Measurements from ENCODE around the gene TRMT1L.
A peak's percentile ranks its signal among the peaks of the same experiment; 100 is the strongest.

TRMT1L gene

DNA sequence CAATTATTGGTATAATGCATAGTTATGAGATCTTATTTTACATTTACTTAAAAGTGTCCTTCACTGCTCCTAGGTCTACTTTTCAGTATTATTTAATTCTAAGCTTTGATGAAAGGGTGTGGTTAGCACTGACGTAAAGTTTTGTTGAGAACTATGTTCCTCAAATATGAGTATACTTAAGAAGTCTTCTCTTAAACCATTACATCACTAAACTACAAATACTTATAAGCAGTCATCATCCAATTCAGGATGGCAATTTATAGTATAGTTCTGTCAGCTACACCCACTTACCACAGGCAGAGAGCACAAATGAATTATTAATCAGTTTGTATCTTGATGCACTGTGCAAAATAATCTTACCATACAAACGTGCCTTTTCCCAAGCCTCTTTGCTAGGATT lies 27.0 kb downstream of the TRMT1L start:
- no peak for DNase-seq
- ATAC-seq, result no peak

GRCh38 chr1:185112356-185112755 lies 44.4 kb downstream of the TRMT1L start:
- no peak for DNase-seq
- no peak for ATAC-seq

DNA sequence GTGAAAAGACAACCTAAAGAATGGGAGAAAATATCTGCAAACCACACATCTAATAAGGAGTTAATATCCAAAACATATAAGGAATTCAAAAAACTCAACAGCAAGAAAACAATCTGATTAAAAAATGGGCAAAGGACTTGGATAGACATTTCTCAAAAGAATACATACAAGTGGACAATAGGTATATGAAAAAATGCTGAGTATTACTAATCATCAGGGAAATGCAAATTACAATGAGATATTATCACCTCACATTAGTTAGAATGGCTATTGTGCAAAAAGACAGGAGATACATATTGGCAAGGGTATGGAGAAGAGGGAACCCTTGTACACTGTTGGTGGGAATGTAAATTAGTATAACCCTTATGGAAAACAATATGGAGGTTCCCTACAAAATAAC lies 44.9 kb downstream of the TRMT1L start:
- DNase-seq, result no peak
- ATAC-seq, result no peak

DNA sequence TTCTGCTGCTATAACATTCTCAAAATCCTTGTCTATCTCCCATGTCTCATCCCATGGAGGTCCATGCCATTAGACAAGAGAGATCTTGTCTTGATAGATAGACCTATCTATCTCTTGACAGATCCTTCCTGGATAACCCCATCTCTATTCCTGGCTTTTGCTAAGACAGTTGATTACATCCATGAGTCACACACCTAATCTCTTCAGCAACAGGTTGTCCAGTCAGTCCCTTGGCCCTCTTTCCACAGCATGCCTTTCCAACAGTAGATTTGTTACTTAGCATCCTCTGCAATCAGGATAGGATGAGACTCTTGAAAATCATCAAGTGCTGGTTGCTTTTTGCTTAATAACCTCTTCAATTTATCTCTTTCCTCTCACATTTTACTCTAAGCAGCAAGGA lies 46.6 kb downstream of the TRMT1L start:
- no peak for ATAC-seq

GRCh38 chr1:185108321-185108720 lies 48.4 kb downstream of the TRMT1L start:
- ATAC-seq (no peak), DNase-seq (no peak)

More for the DNA sequence above, 46.6 kb downstream of the TRMT1L start:
- DNase-seq, result no peak

- DNase-seq (no peak), ATAC-seq (no peak)
Observed at GRCh38 chr1:185105121-185105520, 51.6 kb downstream of the TRMT1L start.

GRCh38 chr1:185104083-185104482 lies 52.7 kb downstream of the TRMT1L start:
- no peak for ATAC-seq

DNA sequence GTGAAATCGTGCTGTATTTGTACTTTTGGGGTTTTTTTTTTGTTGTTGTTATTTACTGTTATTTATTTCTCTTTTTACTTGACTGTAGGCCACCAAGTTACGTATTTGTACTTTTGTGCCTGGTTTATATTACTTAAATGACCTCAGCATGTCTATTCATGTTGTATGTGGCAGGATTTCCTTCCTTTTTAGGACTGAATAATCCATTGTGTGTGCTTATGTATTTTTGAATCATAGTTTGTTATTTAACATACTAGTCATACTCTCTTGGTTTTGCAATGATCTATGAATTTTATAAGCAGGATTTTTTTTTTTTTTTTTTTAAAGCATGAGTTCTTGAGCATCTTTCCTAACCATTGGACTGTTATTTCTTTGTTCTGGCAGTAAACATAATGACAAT lies 60.2 kb downstream of the TRMT1L start:
- no peak for ATAC-seq
- DNase-seq, result no peak

More at GRCh38 chr1:185104083-185104482, 52.7 kb downstream of the TRMT1L start:
- no peak for DNase-seq

GRCh38 chr1:185094761-185095160 lies 62.0 kb downstream of the TRMT1L start:
- ATAC-seq, result no peak

DNA sequence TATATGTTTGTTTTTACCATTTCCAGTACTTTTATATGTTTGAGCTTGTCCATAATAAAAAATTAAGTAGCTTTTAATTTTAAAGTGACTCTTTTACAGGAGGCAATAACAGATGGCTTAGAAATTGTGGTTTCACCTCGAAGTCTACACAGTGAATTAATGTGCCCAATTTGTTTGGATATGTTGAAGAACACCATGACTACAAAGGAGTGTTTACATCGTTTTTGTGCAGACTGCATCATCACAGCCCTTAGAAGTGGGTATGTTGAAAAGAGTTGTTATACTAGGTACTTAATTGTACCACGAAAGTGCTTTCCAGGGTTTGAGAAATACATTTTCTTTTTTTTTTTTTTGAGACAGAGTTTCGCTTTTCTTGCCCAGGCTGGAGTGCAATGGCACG lies 65.3 kb downstream of the TRMT1L start:
- DNase-seq, result no peak

More at GRCh38 chr1:185094761-185095160, 62.0 kb downstream of the TRMT1L start:
- no peak for DNase-seq

GRCh38 chr1:185087746-185088145 lies 69.0 kb downstream of the TRMT1L start:
- DNase-seq, result no peak
- ATAC-seq, result no peak

More for the DNA sequence above, 65.3 kb downstream of the TRMT1L start:
- no peak for ATAC-seq

DNA sequence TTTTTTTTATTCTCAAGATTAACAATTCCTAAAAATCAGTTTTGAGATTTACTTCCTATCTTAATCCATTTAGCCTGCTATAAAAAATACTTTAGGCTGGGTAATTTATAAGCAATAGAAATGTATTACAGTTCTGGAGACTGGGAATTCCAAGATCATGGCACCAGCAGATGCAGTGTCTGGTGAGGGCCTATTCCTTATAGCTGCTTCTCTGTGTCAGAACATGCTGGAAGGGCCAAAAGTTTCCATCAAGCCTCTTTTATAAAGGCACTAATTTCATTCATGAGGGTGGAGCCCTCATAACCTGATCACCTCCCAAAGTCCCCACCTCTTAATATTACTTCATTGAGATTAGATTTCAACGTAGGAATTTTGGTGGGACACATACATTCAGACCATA lies 69.7 kb downstream of the TRMT1L start:
- DNase-seq (no peak), ATAC-seq (no peak)

DNA sequence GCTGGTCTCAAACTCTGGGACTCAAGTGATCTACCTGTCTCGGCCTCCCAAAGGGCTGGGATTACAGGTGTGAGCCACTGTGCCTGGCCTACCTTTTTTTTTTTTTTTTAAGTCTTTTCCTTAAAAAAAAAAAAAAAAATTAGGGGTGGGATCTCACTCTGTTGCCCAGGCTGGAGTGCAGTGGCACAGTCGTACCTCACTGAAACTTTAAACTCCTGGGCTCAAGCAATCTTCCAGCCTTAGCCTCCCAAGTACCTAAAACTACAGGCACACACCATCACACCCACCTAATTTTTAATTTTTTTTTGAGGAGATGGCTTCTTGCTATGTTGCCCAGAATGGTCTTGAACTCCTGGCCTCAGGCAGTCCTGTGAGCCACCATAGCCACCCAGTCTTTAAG lies 72.9 kb downstream of the TRMT1L start:
- DNase-seq (no peak), ATAC-seq (no peak)

DNA sequence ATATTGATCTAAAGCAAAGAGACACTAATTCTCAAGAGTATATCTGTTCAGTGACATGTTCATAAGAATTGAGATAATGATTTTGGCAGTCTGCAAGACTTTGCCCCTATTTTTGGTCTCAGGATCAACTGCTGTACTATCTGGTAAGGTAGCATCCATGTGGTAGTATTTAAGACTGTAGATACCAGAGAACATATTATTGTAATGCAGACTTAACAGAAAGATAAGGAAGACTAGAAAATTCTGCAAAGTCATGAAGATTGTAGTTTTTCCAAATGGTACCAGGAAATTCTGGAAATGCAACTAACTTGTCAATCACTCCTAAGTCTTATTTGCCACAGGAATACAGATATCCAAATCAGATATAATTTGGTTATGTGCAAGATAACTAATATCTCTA lies 76.3 kb downstream of the TRMT1L start:
- no peak for DNase-seq

GRCh38 chr1:185077374-185077773 lies 79.4 kb downstream of the TRMT1L start:
- DNase-seq (no peak), ATAC-seq (no peak)

More for the DNA sequence above, 76.3 kb downstream of the TRMT1L start:
- no peak for ATAC-seq

GRCh38 chr1:185075476-185075875 lies 81.3 kb downstream of the TRMT1L start:
- DNase-seq, result no peak

DNA sequence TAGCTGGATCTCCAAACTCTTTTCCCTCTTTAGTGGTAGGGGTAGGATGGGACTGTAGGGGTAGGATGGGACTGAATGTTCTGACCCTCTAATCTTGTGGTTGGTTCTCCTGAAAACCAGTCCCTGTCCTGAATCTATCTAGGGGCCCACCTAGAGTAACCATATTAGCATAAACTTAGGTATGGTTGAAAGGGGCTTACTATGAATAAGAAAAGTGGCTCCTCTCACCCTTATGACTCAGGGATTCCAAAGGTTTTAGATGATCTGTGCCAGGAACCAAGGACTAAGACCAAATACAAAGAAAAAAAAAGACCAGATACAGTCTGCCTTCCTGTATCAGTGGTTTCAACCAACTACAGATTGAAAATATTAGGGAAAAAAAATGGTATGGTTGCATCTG lies 82.4 kb downstream of the TRMT1L start:
- DNase-seq (no peak), ATAC-seq (peak; percentile 88)

More at GRCh38 chr1:185075476-185075875, 81.3 kb downstream of the TRMT1L start:
- ATAC-seq, result no peak

DNA sequence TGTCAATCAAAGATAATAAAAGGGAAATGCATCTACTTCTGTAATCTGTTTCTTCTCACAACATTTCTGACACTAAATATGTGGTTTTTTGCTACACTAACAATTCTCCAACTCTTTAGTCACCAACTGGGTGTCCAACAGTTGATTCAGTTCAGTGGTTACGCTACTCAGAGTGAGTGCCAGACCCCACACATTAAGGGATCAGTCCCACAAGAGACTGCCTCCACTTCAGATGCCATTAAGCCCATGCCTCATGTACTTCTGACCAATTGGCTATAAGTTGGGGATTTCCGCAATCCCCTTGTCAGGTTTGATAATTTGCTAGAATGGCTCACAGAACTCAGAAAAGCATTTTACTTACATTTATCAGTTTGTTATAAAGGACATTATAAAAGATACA lies 83.0 kb downstream of the TRMT1L start:
- ATAC-seq, result peak; percentile 47
- no peak for DNase-seq

GRCh38 chr1:185070051-185070450 lies 86.7 kb downstream of the TRMT1L start:
- no peak for ATAC-seq
- DNase-seq, result no peak

GRCh38 chr1:185069202-185069772 lies 87.5 kb downstream of the TRMT1L start:
- DNase-seq (no peak), ATAC-seq (no peak)

GRCh38 chr1:185068341-185068740 lies 88.4 kb downstream of the TRMT1L start:
- ATAC-seq (no peak), DNase-seq (no peak)

Measured in stimulated activated naive CD8-positive, alpha-beta T cell treated with anti-CD3 and anti-CD28 coated beads, Interleukin-15, Interleukin-2, amounts not matched to agents 100 U/mL and 50 U/mL, for 24 hours (primary cell).